Ovary (tissue), 3 donors: ENCODE results near the gene IRF4.

ENCODE experiments used
- POLR2A ChIP-seq: fragments of 450-650 bp; IDR thresholded peaks from one replicate; pipeline ENCODE4 v1.6.1; 2017; ENCODE audit warnings: antibody characterized with exemption, mild to moderate bottlenecking, moderate library complexity
- TF ChIP-seq, protein P1 (sequence below), 3 donors: fragments of 450-650 bp in 2 of 3; fragments of 200-600 bp in 1 of 3; IDR thresholded peaks; one replicate each; pipeline versions ENCODE4 v1.5.1 to v1.8.0; 2016 to 2022; ENCODE audit warnings: antibody characterized with exemption in 3 of 3, mild to moderate bottlenecking in 1 of 3
- donor health status: DM: no; HTN: no; CAD: no.

DNA sequence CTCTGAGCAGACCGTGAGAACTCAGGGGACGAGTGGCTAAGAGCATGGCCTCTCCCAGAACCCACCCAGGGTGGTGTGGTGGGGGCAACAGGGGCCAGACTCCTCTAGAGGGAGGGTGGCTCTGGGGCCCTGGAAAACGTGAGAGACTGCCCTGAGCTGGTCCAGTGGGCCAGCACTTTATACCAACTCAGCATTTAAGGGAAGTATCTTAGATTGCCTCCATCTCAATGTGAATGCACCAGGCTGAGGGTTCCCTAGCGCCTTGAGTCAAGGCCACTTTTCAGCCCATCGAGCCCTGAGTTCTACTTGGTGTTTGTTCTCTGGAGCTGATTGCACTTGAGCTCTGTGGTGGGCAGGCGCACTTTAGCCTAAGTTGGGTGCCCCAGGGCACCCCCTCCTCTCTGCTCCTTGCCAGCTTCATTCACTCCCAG lies 42.0 kb upstream of the IRF4 start:
- TF ChIP-seq POLR2A: no peak
- TF ChIP-seq, protein P1, sequence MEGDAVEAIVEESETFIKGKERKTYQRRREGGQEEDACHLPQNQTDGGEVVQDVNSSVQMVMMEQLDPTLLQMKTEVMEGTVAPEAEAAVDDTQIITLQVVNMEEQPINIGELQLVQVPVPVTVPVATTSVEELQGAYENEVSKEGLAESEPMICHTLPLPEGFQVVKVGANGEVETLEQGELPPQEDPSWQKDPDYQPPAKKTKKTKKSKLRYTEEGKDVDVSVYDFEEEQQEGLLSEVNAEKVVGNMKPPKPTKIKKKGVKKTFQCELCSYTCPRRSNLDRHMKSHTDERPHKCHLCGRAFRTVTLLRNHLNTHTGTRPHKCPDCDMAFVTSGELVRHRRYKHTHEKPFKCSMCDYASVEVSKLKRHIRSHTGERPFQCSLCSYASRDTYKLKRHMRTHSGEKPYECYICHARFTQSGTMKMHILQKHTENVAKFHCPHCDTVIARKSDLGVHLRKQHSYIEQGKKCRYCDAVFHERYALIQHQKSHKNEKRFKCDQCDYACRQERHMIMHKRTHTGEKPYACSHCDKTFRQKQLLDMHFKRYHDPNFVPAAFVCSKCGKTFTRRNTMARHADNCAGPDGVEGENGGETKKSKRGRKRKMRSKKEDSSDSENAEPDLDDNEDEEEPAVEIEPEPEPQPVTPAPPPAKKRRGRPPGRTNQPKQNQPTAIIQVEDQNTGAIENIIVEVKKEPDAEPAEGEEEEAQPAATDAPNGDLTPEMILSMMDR (IDR thresholded peaks at IDR 0.05): no peak
